Activated naive CD8-positive, alpha-beta T cell treated with anti-CD3 and anti-CD28 coated beads, Interleukin-2, amount 10 ng/mL, durations not matched to agents 7 days and 5 days (primary cell): Measurements from ENCODE around the gene EVX2. TPM values are rescaled to one million over a fixed set of nuclear protein-coding genes. Genes with fewer than 3 reads are reported as not detected.

Experiments
- ATAC-seq: fragments of 150-1000 bp; cut with Tn5 transposase; one replicate; pipeline ENCODE4 v1.10.0; 2021; ENCODE audit warnings: low read depth, moderate library complexity
- POLR2A ChIA-PET: fragments of 350-600 bp; sonication (Branson Sonifier 250); formaldehyde crosslinking; loops from one replicate; lab custom pipeline; 2021; ENCODE audit warnings: antibody characterized with exemption; lab: Charles Lee
- DNase-seq: peaks from one replicate; pipeline ENCODE4 v3.0.0; 2021
- H3K27ac Mint-ChIP-seq: one replicate; pipeline ENCODE4 v1.8.0; 2022; ENCODE audit warnings: mild to moderate bottlenecking, mixed read lengths
- H3K27me3 Mint-ChIP-seq: one replicate; pipeline ENCODE4 v1.8.0; 2022; ENCODE audit warnings: mild to moderate bottlenecking, moderate library complexity, mixed read lengths
- H3K36me3 Mint-ChIP-seq: one replicate; pipeline ENCODE4 v1.8.0; 2021; ENCODE audit warnings: mild to moderate bottlenecking, mixed read lengths
- H3K4me1 Mint-ChIP-seq: one replicate; pipeline ENCODE4 v1.8.0; 2021; ENCODE audit warnings: mixed read lengths
- H3K4me3 Mint-ChIP-seq: one replicate; pipeline ENCODE4 v1.8.0; 2022; ENCODE audit warnings: mild to moderate bottlenecking, moderate library complexity, mixed read lengths
- H3K9me3 Mint-ChIP-seq: one replicate; pipeline ENCODE4 v1.8.0; 2021; ENCODE audit warnings: mixed read lengths
- total RNA-seq, 2 experiments: library from RNA; stranded (reverse); gene quantifications; one replicate each; pipeline ENCODE4 v1.2.3, GENCODE V29; 2021

The EVX2 gene
- total RNA-seq, 2 experiments from 2014 or later = not detected

- DNase-seq (no peak), ATAC-seq (no peak)
- peaks cover 3% of the 10 kb centered on the region for H3K36me3 Mint-ChIP-seq
- H3K27ac Mint-ChIP-seq = peak overlapping the region; percentile 78
- peaks cover 93% of the 10 kb centered on the region for H3K27me3 Mint-ChIP-seq
- H3K4me3 Mint-ChIP-seq = peak overlapping the region; percentile 34
- peaks cover 15% of the 10 kb centered on the region for H3K4me1 Mint-ChIP-seq
- peaks cover 7% of the 10 kb centered on the region for H3K9me3 Mint-ChIP-seq
- POLR2A ChIA-PET = no interaction called here
These were observed 7.8 kb upstream of the EVX2 start for GRCh38 chr2:176091329-176092258.

- H3K27me3 Mint-ChIP-seq = peaks cover 93% of the 10 kb centered on the region
- DNase-seq (no peak), ATAC-seq (no peak)
- H3K4me1 Mint-ChIP-seq = peaks cover 14% of the 10 kb centered on the region
- peaks cover 3% of the 10 kb centered on the region for H3K36me3 Mint-ChIP-seq
- H3K27ac Mint-ChIP-seq = no peak overlapping the region
- H3K9me3 Mint-ChIP-seq = peaks cover 7% of the 10 kb centered on the region
- POLR2A ChIA-PET = no interaction called here
- no peak overlapping the region for H3K4me3 Mint-ChIP-seq
These were observed 7.1 kb upstream of the EVX2 start for GRCh38 chr2:176090862-176091261.

GRCh38 chr2:176089843-176090395, 6.2 kb upstream of the EVX2 start:
- H3K4me3 Mint-ChIP-seq = no peak overlapping the region
- no peak overlapping the region for H3K27ac Mint-ChIP-seq
- H3K27me3 Mint-ChIP-seq = peaks cover 93% of the 10 kb centered on the region
- H3K4me1 Mint-ChIP-seq = peaks cover 14% of the 10 kb centered on the region
- no peak for ATAC-seq
- POLR2A ChIA-PET = no interaction called here
- peaks cover 4% of the 10 kb centered on the region for H3K36me3 Mint-ChIP-seq
- peaks cover 7% of the 10 kb centered on the region for H3K9me3 Mint-ChIP-seq
- DNase-seq = no peak

- peaks cover 7% of the 10 kb centered on the region for H3K9me3 Mint-ChIP-seq
- peaks cover 12% of the 10 kb centered on the region for H3K4me1 Mint-ChIP-seq
- ATAC-seq (no peak), DNase-seq (no peak)
- H3K4me3 Mint-ChIP-seq = no peak overlapping the region
- peaks cover 93% of the 10 kb centered on the region for H3K27me3 Mint-ChIP-seq
- POLR2A ChIA-PET = no interaction called here
- H3K27ac Mint-ChIP-seq = peak overlapping the region; percentile 32
- peaks cover 4% of the 10 kb centered on the region for H3K36me3 Mint-ChIP-seq
These were observed 5.4 kb upstream of the EVX2 start for GRCh38 chr2:176088937-176089842.

- peaks cover 7% of the 10 kb centered on the region for H3K4me1 Mint-ChIP-seq
- peak overlapping the region; percentile 61 for H3K4me3 Mint-ChIP-seq
- H3K9me3 Mint-ChIP-seq = peaks cover 6% of the 10 kb centered on the region
- peak overlapping the region; percentile 30 for H3K27ac Mint-ChIP-seq
- H3K36me3 Mint-ChIP-seq = peaks cover 4% of the 10 kb centered on the region
- POLR2A ChIA-PET = no interaction called here
- no peak for ATAC-seq
- DNase-seq = no peak
- peaks cover 93% of the 10 kb centered on the region for H3K27me3 Mint-ChIP-seq
These were observed 4.5 kb upstream of the EVX2 start for GRCh38 chr2:176088048-176088936.

GRCh38 chr2:176087330-176088047, 3.7 kb upstream of the EVX2 start:
- H3K27me3 Mint-ChIP-seq = peaks cover 98% of the 10 kb centered on the region
- ATAC-seq (no peak), DNase-seq (no peak)
- H3K4me1 Mint-ChIP-seq = peaks cover 7% of the 10 kb centered on the region
- POLR2A ChIA-PET = no interaction called here
- H3K36me3 Mint-ChIP-seq = peaks cover 6% of the 10 kb centered on the region
- H3K9me3 Mint-ChIP-seq = peaks cover 6% of the 10 kb centered on the region
- no peak overlapping the region for H3K27ac Mint-ChIP-seq
- H3K4me3 Mint-ChIP-seq = no peak overlapping the region

GRCh38 chr2:176085861-176086771, 2.4 kb upstream of the EVX2 start:
- H3K4me3 Mint-ChIP-seq = no peak overlapping the region
- POLR2A ChIA-PET = no interaction called here

GRCh38 chr2:176085120-176085788, 1.5 kb upstream of the EVX2 start:
- peak overlapping the region; percentile 28 for H3K4me3 Mint-ChIP-seq
- H3K9me3 Mint-ChIP-seq = peaks cover 3% of the 10 kb centered on the region
- POLR2A ChIA-PET = no interaction called here
- peaks cover 8% of the 10 kb centered on the region for H3K36me3 Mint-ChIP-seq
- H3K27me3 Mint-ChIP-seq = peaks cover 94% of the 10 kb centered on the region
- ATAC-seq (no peak), DNase-seq (no peak)
- peak overlapping the region; percentile 78 for H3K27ac Mint-ChIP-seq
- H3K4me1 Mint-ChIP-seq = peaks cover 6% of the 10 kb centered on the region

More at GRCh38 chr2:176085861-176086771, 2.4 kb upstream of the EVX2 start:
- H3K4me1 Mint-ChIP-seq = peaks cover 4% of the 10 kb centered on the region
- ATAC-seq (no peak), DNase-seq (no peak)
- H3K9me3 Mint-ChIP-seq = peaks cover 3% of the 10 kb centered on the region
- H3K36me3 Mint-ChIP-seq = peaks cover 7% of the 10 kb centered on the region
- peaks cover 97% of the 10 kb centered on the region for H3K27me3 Mint-ChIP-seq
- peak overlapping the region; percentile 11 for H3K27ac Mint-ChIP-seq

- Mint-ChIP-seq H3K27ac (peak overlapping the region; percentile 34), H3K27me3 (peaks cover 89% of the 10 kb centered on the region), H3K4me1 (peaks cover 6% of the 10 kb centered on the region), H3K36me3 (peaks cover 8% of the 10 kb centered on the region), H3K4me3 (no peak overlapping the region), H3K9me3 (peaks cover 3% of the 10 kb centered on the region)
- DNase-seq (no peak), ATAC-seq (no peak)
- POLR2A ChIA-PET = no interaction called here
These were observed 903 bp upstream of the EVX2 start for GRCh38 chr2:176084611-176085119.

- Mint-ChIP-seq H3K4me3 (peak overlapping the region; percentile 22), H3K36me3 (peaks cover 10% of the 10 kb centered on the region), H3K27ac (peak overlapping the region; percentile 46), H3K27me3 (peaks cover 89% of the 10 kb centered on the region), H3K9me3 (peaks cover 12% of the 10 kb centered on the region), H3K4me1 (peaks cover 7% of the 10 kb centered on the region)
- DNase-seq (no peak), ATAC-seq (no peak)
- POLR2A ChIA-PET = no interaction called here
These were observed 674 bp downstream of the EVX2 start for GRCh38 chr2:176082824-176083751.
